ENCODE measurements around the gene PPP1R16B.

DNA sequence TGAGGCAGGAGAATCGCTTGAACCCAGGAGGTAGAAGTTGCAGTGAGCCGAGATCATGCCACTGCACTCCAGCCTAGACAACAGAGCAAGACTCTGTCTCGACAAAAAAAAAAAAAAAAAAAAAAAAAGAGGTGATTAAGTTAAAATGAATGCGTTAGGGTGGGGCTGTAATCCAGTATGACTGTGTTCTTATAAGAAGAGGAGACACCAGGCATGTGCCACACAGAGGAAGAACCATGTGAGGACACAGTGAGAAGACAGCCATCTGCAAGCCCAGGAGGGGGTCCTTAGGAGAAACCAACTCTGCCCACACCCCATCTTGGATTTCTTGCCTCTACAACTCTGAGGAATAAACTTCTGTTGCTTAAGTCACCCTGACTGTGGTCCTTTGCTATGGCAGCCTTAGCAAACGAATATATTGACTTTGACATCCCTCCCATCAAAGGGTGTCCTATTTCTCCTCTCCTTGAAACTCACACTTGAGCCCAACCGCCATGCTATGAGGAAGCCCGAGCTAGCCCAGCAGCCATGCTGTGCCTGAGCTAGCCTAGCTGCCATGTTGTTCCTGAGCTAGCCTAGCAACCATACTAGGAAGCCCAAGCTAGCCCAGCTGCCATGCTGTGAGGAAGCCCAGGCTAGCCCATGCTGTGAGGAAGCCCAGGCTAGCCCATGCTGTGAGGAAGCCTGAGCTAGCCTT is 15.8 kb upstream of the PPP1R16B start:
- TF ChIP-seq, protein P1, sequence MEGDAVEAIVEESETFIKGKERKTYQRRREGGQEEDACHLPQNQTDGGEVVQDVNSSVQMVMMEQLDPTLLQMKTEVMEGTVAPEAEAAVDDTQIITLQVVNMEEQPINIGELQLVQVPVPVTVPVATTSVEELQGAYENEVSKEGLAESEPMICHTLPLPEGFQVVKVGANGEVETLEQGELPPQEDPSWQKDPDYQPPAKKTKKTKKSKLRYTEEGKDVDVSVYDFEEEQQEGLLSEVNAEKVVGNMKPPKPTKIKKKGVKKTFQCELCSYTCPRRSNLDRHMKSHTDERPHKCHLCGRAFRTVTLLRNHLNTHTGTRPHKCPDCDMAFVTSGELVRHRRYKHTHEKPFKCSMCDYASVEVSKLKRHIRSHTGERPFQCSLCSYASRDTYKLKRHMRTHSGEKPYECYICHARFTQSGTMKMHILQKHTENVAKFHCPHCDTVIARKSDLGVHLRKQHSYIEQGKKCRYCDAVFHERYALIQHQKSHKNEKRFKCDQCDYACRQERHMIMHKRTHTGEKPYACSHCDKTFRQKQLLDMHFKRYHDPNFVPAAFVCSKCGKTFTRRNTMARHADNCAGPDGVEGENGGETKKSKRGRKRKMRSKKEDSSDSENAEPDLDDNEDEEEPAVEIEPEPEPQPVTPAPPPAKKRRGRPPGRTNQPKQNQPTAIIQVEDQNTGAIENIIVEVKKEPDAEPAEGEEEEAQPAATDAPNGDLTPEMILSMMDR (IDR thresholded peaks at IDR 0.05) = no peak
- no peak for TF ChIP-seq POLR2A (IDR thresholded peaks at IDR 0.05)

Data from prostate gland (tissue), 2 donors.